Astrocyte (in vitro differentiated cells and primary cell): Measurements from ENCODE around the gene VWA5B1.

Experiments
- CTCF ChIP-seq: IDR thresholded peaks from 2 replicates; pipeline ENCODE4 v1.5.1; 2011; ENCODE audit warnings: low read depth, mild to moderate bottlenecking, inconsistent platforms, low read length, moderate library complexity; ENCODE audit not compliant: insufficient read depth
- EZH2 ChIP-seq: IDR thresholded peaks from 2 replicates; pipeline ENCODE4 v1.6.1; 2012; ENCODE audit warnings: mild to moderate bottlenecking, low read length, inconsistent platforms; ENCODE audit not compliant: insufficient read depth

- TF ChIP-seq CTCF (peak; percentile 71), EZH2 (no peak)
Observed at GRCh38 chr1:20367116-20367585, 76.5 kb downstream of the VWA5B1 start.
